Measurements from ENCODE around the gene CABYR.

- no peak for TF ChIP-seq CTCF (IDR thresholded peaks at IDR 0.05)
- TF ChIP-seq ZFX (IDR thresholded peaks at IDR 0.05; ENCODE audit: borderline replicate concordance), result no peak
Measured at GRCh38 chr18:24197412-24197811, 58.5 kb downstream of the CABYR start.

Data from 22Rv1 (cell line).